ENCODE measurements around the gene TMEM161A. TPM values are rescaled to one million over a fixed set of nuclear protein-coding genes. Genes with fewer than 3 reads are reported as not detected.

Gene TMEM161A
- total and polyA plus RNA-seq, 9 of the 15 experiments (the other 6 are each of a cell fraction or from before 2014, with no cell fraction given) = 0.63 to 92.3 (median 38.9) TPM

GRCh38 chr19:19134687-19135158 is 3.6 kb downstream of the TMEM161A start (continued):
- no peak for TF ChIP-seq RREB1 (CRISPR knock-in tag; IDR thresholded peaks at IDR 0.05)
- TF ChIP-seq ZBTB8A (IDR thresholded peaks at IDR 0.05; ENCODE audit: partially characterized antibody) = no peak
- TF ChIP-seq NONO (IDR thresholded peaks at IDR 0.05; ENCODE audit: low read depth in 2 of 2, low read length in 1 of 2) = 0 out of 4 replicates have a peak, but pooled peaks of 1 of the 2 experiments have one; percentile 24
- TF ChIP-seq HEY1 (CRISPR knock-in tag; IDR thresholded peaks at IDR 0.05; ENCODE audit: borderline replicate concordance) = no peak
- no peak for TF ChIP-seq NR2C1 (IDR thresholded peaks at IDR 0.05)
- TF ChIP-seq NR2C1 (tag; IDR thresholded peaks at IDR 0.05) = no peak
- TF ChIP-seq ILF3 (IDR thresholded peaks at IDR 0.05; ENCODE audit: borderline replicate concordance) = no peak
- TF ChIP-seq ZNF311 (CRISPR knock-in tag; IDR thresholded peaks at IDR 0.05) = no peak
- TF ChIP-seq ZNF232 (CRISPR knock-in tag; IDR thresholded peaks at IDR 0.05) = no peak
- TF ChIP-seq HDAC6 (IDR thresholded peaks at IDR 0.05; ENCODE audit: low read depth, low read length) = no peak
- no peak for TF ChIP-seq SNIP1 (IDR thresholded peaks at IDR 0.05; ENCODE audit: low read depth)
